Measurements from ENCODE around the gene RSBN1.
"Not testable (repeated sequence)": the region's sequence is repeated elsewhere in the genome, so short reads cannot be mapped to it uniquely, and the experiment has no call there.

Gene RSBN1

GRCh38 chr1:113854234-113854633, 42.0 kb upstream of the RSBN1 start:
- H3K9ac ChIP-seq (ENCODE audit: low read depth in 1 of 2, low read length in 2 of 2) = no peak overlapping the region
- no peaks in the 10 kb centered on the region for H3K9me3 ChIP-seq (ENCODE audit: control insufficient read depth in 2 of 2, low read length in 2 of 2)
- H3K27ac ChIP-seq (ENCODE audit: low read depth in 2 of 2, low read length in 2 of 2) = no peak overlapping the region
- H3K36me3 ChIP-seq (ENCODE audit: control insufficient read depth in 2 of 2, insufficient read depth in 2 of 2, low read length in 2 of 2) = peaks cover 0 to 7% of the 10 kb centered on the region in 2 donors
- H3K4me3 ChIP-seq (ENCODE audit: low read length in 2 of 2) = no peak overlapping the region
- H3K27me3 ChIP-seq (ENCODE audit: control insufficient read depth in 2 of 2, insufficient read depth in 2 of 2, low read length in 2 of 2) = no peaks in the 10 kb centered on the region
- no peaks in the 10 kb centered on the region for H3K4me1 ChIP-seq (ENCODE audit: control insufficient read depth in 2 of 2, insufficient read depth in 2 of 2, low read length in 2 of 2)

GRCh38 chr1:113852694-113853093, 40.4 kb upstream of the RSBN1 start:
- not testable (repeated sequence) for H3K27me3 ChIP-seq (ENCODE audit: control insufficient read depth in 2 of 2, insufficient read depth in 2 of 2, low read length in 2 of 2); H3K4me3 ChIP-seq (ENCODE audit: low read length in 2 of 2); H3K27ac ChIP-seq (ENCODE audit: low read depth in 2 of 2, low read length in 2 of 2); H3K9ac ChIP-seq (ENCODE audit: low read depth in 1 of 2, low read length in 2 of 2); H3K4me1 ChIP-seq (ENCODE audit: control insufficient read depth in 2 of 2, insufficient read depth in 2 of 2, low read length in 2 of 2); H3K9me3 ChIP-seq (ENCODE audit: control insufficient read depth in 2 of 2, low read length in 2 of 2)
- H3K36me3 ChIP-seq (ENCODE audit: control insufficient read depth in 2 of 2, insufficient read depth in 2 of 2, low read length in 2 of 2) = peaks cover 0 to 10% of the 10 kb centered on the region in 2 donors

- Histone ChIP-seq H3K9me3 (ENCODE audit: control insufficient read depth in 2 of 2, low read length in 2 of 2) (no peaks in the 10 kb centered on the region), H3K36me3 (ENCODE audit: control insufficient read depth in 2 of 2, insufficient read depth in 2 of 2, low read length in 2 of 2) (peaks cover 0 to 7% of the 10 kb centered on the region in 2 donors), H3K27me3 (ENCODE audit: control insufficient read depth in 2 of 2, insufficient read depth in 2 of 2, low read length in 2 of 2) (no peaks in the 10 kb centered on the region), H3K9ac (ENCODE audit: low read depth in 1 of 2, low read length in 2 of 2) (no peak overlapping the region), H3K27ac (ENCODE audit: low read depth in 2 of 2, low read length in 2 of 2) (no peak overlapping the region), H3K4me3 (ENCODE audit: low read length in 2 of 2) (no peak overlapping the region), H3K4me1 (ENCODE audit: control insufficient read depth in 2 of 2, insufficient read depth in 2 of 2, low read length in 2 of 2) (no peaks in the 10 kb centered on the region)
Measured at GRCh38 chr1:113850127-113850796, 38.0 kb upstream of the RSBN1 start.

- Histone ChIP-seq H3K9me3 (ENCODE audit: control insufficient read depth in 2 of 2, low read length in 2 of 2) (no peaks in the 10 kb centered on the region), H3K27ac (ENCODE audit: low read depth in 2 of 2, low read length in 2 of 2) (no peak overlapping the region)
Measured at GRCh38 chr1:113849072-113849471, 36.8 kb upstream of the RSBN1 start.

GRCh38 chr1:113846391-113847035, 34.2 kb upstream of the RSBN1 start:
- Histone ChIP-seq H3K36me3 (ENCODE audit: control insufficient read depth in 2 of 2, insufficient read depth in 2 of 2, low read length in 2 of 2) (peaks cover 0 to 4% of the 10 kb centered on the region in 2 donors), H3K4me3 (ENCODE audit: low read length in 2 of 2) (no peak overlapping the region)

More at GRCh38 chr1:113849072-113849471, 36.8 kb upstream of the RSBN1 start:
- H3K36me3 ChIP-seq (ENCODE audit: control insufficient read depth in 2 of 2, insufficient read depth in 2 of 2, low read length in 2 of 2) = peaks cover 0 to 4% of the 10 kb centered on the region in 2 donors
- H3K4me1 ChIP-seq (ENCODE audit: control insufficient read depth in 2 of 2, insufficient read depth in 2 of 2, low read length in 2 of 2) = no peaks in the 10 kb centered on the region
- H3K27me3 ChIP-seq (ENCODE audit: control insufficient read depth in 2 of 2, insufficient read depth in 2 of 2, low read length in 2 of 2) = no peaks in the 10 kb centered on the region
- no peak overlapping the region for H3K9ac ChIP-seq (ENCODE audit: low read depth in 1 of 2, low read length in 2 of 2)
- H3K4me3 ChIP-seq (ENCODE audit: low read length in 2 of 2) = no peak overlapping the region

GRCh38 chr1:113836534-113836933, 24.3 kb upstream of the RSBN1 start:
- H3K36me3 ChIP-seq (ENCODE audit: control insufficient read depth in 2 of 2, insufficient read depth in 2 of 2, low read length in 2 of 2) = peaks cover 0 to 3% of the 10 kb centered on the region in 2 donors
- H3K9me3 ChIP-seq (ENCODE audit: control insufficient read depth in 2 of 2, low read length in 2 of 2) = no peaks in the 10 kb centered on the region
- H3K9ac ChIP-seq (ENCODE audit: low read depth in 1 of 2, low read length in 2 of 2) = no peak overlapping the region
- H3K27me3 ChIP-seq (ENCODE audit: control insufficient read depth in 2 of 2, insufficient read depth in 2 of 2, low read length in 2 of 2) = no peaks in the 10 kb centered on the region
- no peak overlapping the region for H3K27ac ChIP-seq (ENCODE audit: low read depth in 2 of 2, low read length in 2 of 2)
- no peaks in the 10 kb centered on the region for H3K4me1 ChIP-seq (ENCODE audit: control insufficient read depth in 2 of 2, insufficient read depth in 2 of 2, low read length in 2 of 2)
- H3K4me3 ChIP-seq (ENCODE audit: low read length in 2 of 2) = no peak overlapping the region

More at GRCh38 chr1:113846391-113847035, 34.2 kb upstream of the RSBN1 start:
- H3K4me1 ChIP-seq (ENCODE audit: control insufficient read depth in 2 of 2, insufficient read depth in 2 of 2, low read length in 2 of 2) = no peaks in the 10 kb centered on the region
- no peak overlapping the region for H3K9ac ChIP-seq (ENCODE audit: low read depth in 1 of 2, low read length in 2 of 2)
- H3K27me3 ChIP-seq (ENCODE audit: control insufficient read depth in 2 of 2, insufficient read depth in 2 of 2, low read length in 2 of 2) = no peaks in the 10 kb centered on the region
- no peak overlapping the region for H3K27ac ChIP-seq (ENCODE audit: low read depth in 2 of 2, low read length in 2 of 2)
- no peaks in the 10 kb centered on the region for H3K9me3 ChIP-seq (ENCODE audit: control insufficient read depth in 2 of 2, low read length in 2 of 2)

- Histone ChIP-seq H3K9ac (ENCODE audit: low read depth in 1 of 2, low read length in 2 of 2) (no peak overlapping the region), H3K9me3 (ENCODE audit: control insufficient read depth in 2 of 2, low read length in 2 of 2) (no peaks in the 10 kb centered on the region), H3K36me3 (ENCODE audit: control insufficient read depth in 2 of 2, insufficient read depth in 2 of 2, low read length in 2 of 2) (peaks cover 0 to 3% of the 10 kb centered on the region in 2 donors), H3K4me3 (ENCODE audit: low read length in 2 of 2) (no peak overlapping the region), H3K4me1 (ENCODE audit: control insufficient read depth in 2 of 2, insufficient read depth in 2 of 2, low read length in 2 of 2) (no peaks in the 10 kb centered on the region), H3K27me3 (ENCODE audit: control insufficient read depth in 2 of 2, insufficient read depth in 2 of 2, low read length in 2 of 2) (no peaks in the 10 kb centered on the region), H3K27ac (ENCODE audit: low read depth in 2 of 2, low read length in 2 of 2) (no peak overlapping the region)
Measured at GRCh38 chr1:113835686-113836290, 23.5 kb upstream of the RSBN1 start.

GRCh38 chr1:113834716-113835115, 22.4 kb upstream of the RSBN1 start:
- Histone ChIP-seq H3K27me3 (ENCODE audit: control insufficient read depth in 2 of 2, insufficient read depth in 2 of 2, low read length in 2 of 2) (no peaks in the 10 kb centered on the region), H3K4me1 (ENCODE audit: control insufficient read depth in 2 of 2, insufficient read depth in 2 of 2, low read length in 2 of 2) (no peaks in the 10 kb centered on the region), H3K9ac (ENCODE audit: low read depth in 1 of 2, low read length in 2 of 2) (no peak overlapping the region), H3K4me3 (ENCODE audit: low read length in 2 of 2) (no peak overlapping the region), H3K36me3 (ENCODE audit: control insufficient read depth in 2 of 2, insufficient read depth in 2 of 2, low read length in 2 of 2) (peaks cover 0 to 3% of the 10 kb centered on the region in 2 donors), H3K27ac (ENCODE audit: low read depth in 2 of 2, low read length in 2 of 2) (no peak overlapping the region), H3K9me3 (ENCODE audit: control insufficient read depth in 2 of 2, low read length in 2 of 2) (no peaks in the 10 kb centered on the region)

GRCh38 chr1:113830039-113830438, 17.8 kb upstream of the RSBN1 start:
- Histone ChIP-seq H3K27me3 (ENCODE audit: control insufficient read depth in 2 of 2, insufficient read depth in 2 of 2, low read length in 2 of 2) (no peaks in the 10 kb centered on the region), H3K9ac (ENCODE audit: low read depth in 1 of 2, low read length in 2 of 2) (no peak overlapping the region), H3K9me3 (ENCODE audit: control insufficient read depth in 2 of 2, low read length in 2 of 2) (no peaks in the 10 kb centered on the region), H3K36me3 (ENCODE audit: control insufficient read depth in 2 of 2, insufficient read depth in 2 of 2, low read length in 2 of 2) (peaks cover 0 to 3% of the 10 kb centered on the region in 2 donors), H3K27ac (ENCODE audit: low read depth in 2 of 2, low read length in 2 of 2) (no peak overlapping the region), H3K4me3 (ENCODE audit: low read length in 2 of 2) (no peak overlapping the region), H3K4me1 (ENCODE audit: control insufficient read depth in 2 of 2, insufficient read depth in 2 of 2, low read length in 2 of 2) (no peaks in the 10 kb centered on the region)

- Histone ChIP-seq H3K4me1 (ENCODE audit: control insufficient read depth in 2 of 2, insufficient read depth in 2 of 2, low read length in 2 of 2) (no peaks in the 10 kb centered on the region), H3K9ac (ENCODE audit: low read depth in 1 of 2, low read length in 2 of 2) (no peak overlapping the region), H3K27ac (ENCODE audit: low read depth in 2 of 2, low read length in 2 of 2) (no peak overlapping the region), H3K4me3 (ENCODE audit: low read length in 2 of 2) (no peak overlapping the region), H3K9me3 (ENCODE audit: control insufficient read depth in 2 of 2, low read length in 2 of 2) (no peaks in the 10 kb centered on the region), H3K27me3 (ENCODE audit: control insufficient read depth in 2 of 2, insufficient read depth in 2 of 2, low read length in 2 of 2) (no peaks in the 10 kb centered on the region), H3K36me3 (ENCODE audit: control insufficient read depth in 2 of 2, insufficient read depth in 2 of 2, low read length in 2 of 2) (peaks cover 0 to 4% of the 10 kb centered on the region in 2 donors)
Measured at GRCh38 chr1:113821916-113822315, 9.6 kb upstream of the RSBN1 start.

Measured in mucosa of rectum (tissue), 2 donors.